ENCODE results near the gene ENPP7. TPM values are rescaled to one million over a fixed set of nuclear protein-coding genes. Genes with fewer than 3 reads are reported as not detected.
A peak's percentile ranks its signal among the peaks of the same experiment; 100 is the strongest.

Gene ENPP7
- polyA plus RNA-seq, 1 donor (not counting 4 experiments of a cell fraction or from before 2014, with no cell fraction given): not detected

- Histone ChIP-seq H3K4me1 (ENCODE audit: control insufficient read depth, extremely low read depth, insufficient read depth, low read length) (peaks cover 6% of the 10 kb centered on the region), H3K27ac (ENCODE audit: control insufficient read depth, insufficient read depth, low read length) (no peak overlapping the region), H3K36me3 (ENCODE audit: control insufficient read depth in 2 of 2, extremely low read depth in 1 of 2, insufficient read depth in 2 of 2, low read length in 2 of 2) (no peaks in the 10 kb centered on the region), H3K79me2 (ENCODE audit: control insufficient read depth, insufficient read depth, low read length) (no peaks in the 10 kb centered on the region), H4K20me1 (ENCODE audit: control insufficient read depth, extremely low read depth, insufficient read depth, low read length) (no peaks in the 10 kb centered on the region), H3K4me3 (ENCODE audit: control insufficient read depth in 2 of 3, extremely low read depth in 1 of 3, insufficient read depth in 2 of 3, low read depth in 1 of 3, low read length in 3 of 3) (no peak overlapping the region), H2AFZ (ENCODE audit: control insufficient read depth, low read length) (no peak overlapping the region), H3K4me2 (ENCODE audit: control insufficient read depth, extremely low read depth, insufficient read depth, low read depth, low read length) (no peak overlapping the region), H3K27me3 (ENCODE audit: control insufficient read depth, extremely low read depth, insufficient read depth, low read length) (no peaks in the 10 kb centered on the region), H3K9ac (ENCODE audit: control insufficient read depth, extremely low read depth, insufficient read depth, low read length) (no peak overlapping the region), H3K9me1 (ENCODE audit: control insufficient read depth, extremely low read depth, insufficient read depth, low read length) (no peaks in the 10 kb centered on the region), H3K9me3 (ENCODE audit: control insufficient read depth, low read depth, low read length) (no peaks in the 10 kb centered on the region)
- DNase-seq (ENCODE audit: low read depth, low spot score) (no peak), FAIRE-seq (no peak)
- dilution Hi-C loops (cut with MboI; ENCODE audit: extremely low pct_ligation_motif_present, low sequenced_read_pairs): no loop called here
- TF ChIP-seq, protein P1, sequence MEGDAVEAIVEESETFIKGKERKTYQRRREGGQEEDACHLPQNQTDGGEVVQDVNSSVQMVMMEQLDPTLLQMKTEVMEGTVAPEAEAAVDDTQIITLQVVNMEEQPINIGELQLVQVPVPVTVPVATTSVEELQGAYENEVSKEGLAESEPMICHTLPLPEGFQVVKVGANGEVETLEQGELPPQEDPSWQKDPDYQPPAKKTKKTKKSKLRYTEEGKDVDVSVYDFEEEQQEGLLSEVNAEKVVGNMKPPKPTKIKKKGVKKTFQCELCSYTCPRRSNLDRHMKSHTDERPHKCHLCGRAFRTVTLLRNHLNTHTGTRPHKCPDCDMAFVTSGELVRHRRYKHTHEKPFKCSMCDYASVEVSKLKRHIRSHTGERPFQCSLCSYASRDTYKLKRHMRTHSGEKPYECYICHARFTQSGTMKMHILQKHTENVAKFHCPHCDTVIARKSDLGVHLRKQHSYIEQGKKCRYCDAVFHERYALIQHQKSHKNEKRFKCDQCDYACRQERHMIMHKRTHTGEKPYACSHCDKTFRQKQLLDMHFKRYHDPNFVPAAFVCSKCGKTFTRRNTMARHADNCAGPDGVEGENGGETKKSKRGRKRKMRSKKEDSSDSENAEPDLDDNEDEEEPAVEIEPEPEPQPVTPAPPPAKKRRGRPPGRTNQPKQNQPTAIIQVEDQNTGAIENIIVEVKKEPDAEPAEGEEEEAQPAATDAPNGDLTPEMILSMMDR (optimal IDR thresholded peaks at IDR 0.05 in 1 of 3, IDR thresholded peaks at IDR 0.05 in 1 of 3, conservative IDR thresholded peaks at IDR 0.05 in 1 of 3; ENCODE audit: extremely low read depth in 1 of 3, insufficient read depth in 2 of 3, low read length in 3 of 3): no peak
- TF ChIP-seq EZH2 (IDR thresholded peaks at IDR 0.05; ENCODE audit: low read length): no peak
Measured at GRCh38 chr17:79758271-79758670, 27.5 kb downstream of the ENPP7 start.

GRCh38 chr17:79760197-79760906 lies 29.6 kb downstream of the ENPP7 start:
- no peaks in the 10 kb centered on the region for H3K27me3 ChIP-seq (ENCODE audit: control insufficient read depth, extremely low read depth, insufficient read depth, low read length)
- H3K9me1 ChIP-seq (ENCODE audit: control insufficient read depth, extremely low read depth, insufficient read depth, low read length): no peaks in the 10 kb centered on the region
- no peak for TF ChIP-seq EZH2 (IDR thresholded peaks at IDR 0.05; ENCODE audit: low read length)
- TF ChIP-seq, protein P1 (optimal IDR thresholded peaks at IDR 0.05 in 1 of 3, IDR thresholded peaks at IDR 0.05 in 1 of 3, conservative IDR thresholded peaks at IDR 0.05 in 1 of 3; ENCODE audit: extremely low read depth in 1 of 3, insufficient read depth in 2 of 3, low read length in 3 of 3): no peak
- DNase-seq (ENCODE audit: low read depth, low spot score): no peak
- H3K9me3 ChIP-seq (ENCODE audit: control insufficient read depth, low read depth, low read length): no peaks in the 10 kb centered on the region
- no peak overlapping the region for H3K4me2 ChIP-seq (ENCODE audit: control insufficient read depth, extremely low read depth, insufficient read depth, low read depth, low read length)
- peak overlapping the region; percentile 17 for H2AFZ ChIP-seq (ENCODE audit: control insufficient read depth, low read length)
- H4K20me1 ChIP-seq (ENCODE audit: control insufficient read depth, extremely low read depth, insufficient read depth, low read length): no peaks in the 10 kb centered on the region
- FAIRE-seq: no peak
- H3K4me1 ChIP-seq (ENCODE audit: control insufficient read depth, extremely low read depth, insufficient read depth, low read length): peaks cover 6% of the 10 kb centered on the region
- dilution Hi-C loops (cut with MboI; ENCODE audit: extremely low pct_ligation_motif_present, low sequenced_read_pairs): no loop called here
- H3K9ac ChIP-seq (ENCODE audit: control insufficient read depth, extremely low read depth, insufficient read depth, low read length): no peak overlapping the region
- H3K36me3 ChIP-seq (ENCODE audit: control insufficient read depth in 2 of 2, extremely low read depth in 1 of 2, insufficient read depth in 2 of 2, low read length in 2 of 2): no peaks in the 10 kb centered on the region
- no peak overlapping the region for H3K4me3 ChIP-seq (ENCODE audit: control insufficient read depth in 2 of 3, extremely low read depth in 1 of 3, insufficient read depth in 2 of 3, low read depth in 1 of 3, low read length in 3 of 3)
- H3K27ac ChIP-seq (ENCODE audit: control insufficient read depth, insufficient read depth, low read length): no peak overlapping the region
- no peaks in the 10 kb centered on the region for H3K79me2 ChIP-seq (ENCODE audit: control insufficient read depth, insufficient read depth, low read length)
